ENCODE measurements around the gene ANO1. TPM values are rescaled to one million over a fixed set of nuclear protein-coding genes. Genes with fewer than 3 reads are reported as not detected.

The ANO1 gene
- total RNA-seq, 1 donor from 2014 or later: 0.14 TPM

DNA sequence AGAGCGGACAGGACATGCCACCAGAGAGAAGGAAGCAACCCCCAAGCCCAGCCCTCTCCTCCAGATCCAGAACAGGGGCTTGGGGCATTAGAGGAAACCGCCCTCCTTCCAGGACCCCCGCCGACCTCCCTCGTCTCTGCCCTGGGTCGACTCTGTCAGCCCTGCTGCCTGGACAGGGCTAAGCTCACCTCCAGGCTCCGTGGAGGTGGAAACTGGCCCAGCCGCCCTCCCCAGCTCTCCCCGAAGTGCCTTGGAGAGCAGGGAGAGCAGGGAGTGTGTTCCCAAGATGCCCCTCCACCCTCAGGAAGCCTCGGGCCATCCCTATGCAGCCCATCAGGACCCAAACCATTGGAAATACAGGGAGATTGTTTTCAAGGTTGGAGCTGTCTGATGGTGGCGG is 26.8 kb downstream of the ANO1 start:
- no peaks in the 10 kb centered on the region for H3K27me3 ChIP-seq (ENCODE audit: insufficient read depth, low read length)
- no peak overlapping the region for H3K4me3 ChIP-seq (ENCODE audit: insufficient read depth, low read depth, low read length)
- FAIRE-seq (no peak), DNase-seq (ENCODE audit: low read depth) (no peak)
- Mint-ChIP-seq H3K4me1 (ENCODE audit: low read depth, unreplicated experiment) (peaks cover 19% of the 10 kb centered on the region), H3K36me3 (ENCODE audit: low read depth, unreplicated experiment) (no peaks in the 10 kb centered on the region), H3K4me3 (ENCODE audit: unreplicated experiment) (no peak overlapping the region), H3K27me3 (ENCODE audit: low read depth, unreplicated experiment) (peaks cover 25% of the 10 kb centered on the region), H3K9me3 (ENCODE audit: unreplicated experiment) (no peaks in the 10 kb centered on the region), H3K27ac (ENCODE audit: unreplicated experiment) (no peak overlapping the region)
- no peak for TF ChIP-seq EZH2 (IDR thresholded peaks at IDR 0.05; ENCODE audit: insufficient read depth, low read length)
- TF ChIP-seq, protein P1, sequence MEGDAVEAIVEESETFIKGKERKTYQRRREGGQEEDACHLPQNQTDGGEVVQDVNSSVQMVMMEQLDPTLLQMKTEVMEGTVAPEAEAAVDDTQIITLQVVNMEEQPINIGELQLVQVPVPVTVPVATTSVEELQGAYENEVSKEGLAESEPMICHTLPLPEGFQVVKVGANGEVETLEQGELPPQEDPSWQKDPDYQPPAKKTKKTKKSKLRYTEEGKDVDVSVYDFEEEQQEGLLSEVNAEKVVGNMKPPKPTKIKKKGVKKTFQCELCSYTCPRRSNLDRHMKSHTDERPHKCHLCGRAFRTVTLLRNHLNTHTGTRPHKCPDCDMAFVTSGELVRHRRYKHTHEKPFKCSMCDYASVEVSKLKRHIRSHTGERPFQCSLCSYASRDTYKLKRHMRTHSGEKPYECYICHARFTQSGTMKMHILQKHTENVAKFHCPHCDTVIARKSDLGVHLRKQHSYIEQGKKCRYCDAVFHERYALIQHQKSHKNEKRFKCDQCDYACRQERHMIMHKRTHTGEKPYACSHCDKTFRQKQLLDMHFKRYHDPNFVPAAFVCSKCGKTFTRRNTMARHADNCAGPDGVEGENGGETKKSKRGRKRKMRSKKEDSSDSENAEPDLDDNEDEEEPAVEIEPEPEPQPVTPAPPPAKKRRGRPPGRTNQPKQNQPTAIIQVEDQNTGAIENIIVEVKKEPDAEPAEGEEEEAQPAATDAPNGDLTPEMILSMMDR (IDR thresholded peaks at IDR 0.05; ENCODE audit: insufficient read depth, low read depth, low read length): no peak
- no peaks in the 10 kb centered on the region for H3K79me2 ChIP-seq (ENCODE audit: insufficient read depth, low read length)
- no peak overlapping the region for H3K4me2 ChIP-seq (ENCODE audit: low read length)
- H3K36me3 ChIP-seq (ENCODE audit: insufficient read depth, low read length): no peaks in the 10 kb centered on the region
- H3K9ac ChIP-seq (ENCODE audit: low read length): no peak overlapping the region
- no peak overlapping the region for H2AFZ ChIP-seq (ENCODE audit: low read depth, low read length)
- H4K20me1 ChIP-seq (ENCODE audit: insufficient read depth, low read length): no peaks in the 10 kb centered on the region
- H3K4me1 ChIP-seq (ENCODE audit: insufficient read depth, low read length): peaks cover 19% of the 10 kb centered on the region
- H3K9me3 ChIP-seq (ENCODE audit: insufficient read depth, low read depth, low read length): no peaks in the 10 kb centered on the region
- no peak overlapping the region for H3K27ac ChIP-seq (ENCODE audit: low read depth, low read length)

DNA sequence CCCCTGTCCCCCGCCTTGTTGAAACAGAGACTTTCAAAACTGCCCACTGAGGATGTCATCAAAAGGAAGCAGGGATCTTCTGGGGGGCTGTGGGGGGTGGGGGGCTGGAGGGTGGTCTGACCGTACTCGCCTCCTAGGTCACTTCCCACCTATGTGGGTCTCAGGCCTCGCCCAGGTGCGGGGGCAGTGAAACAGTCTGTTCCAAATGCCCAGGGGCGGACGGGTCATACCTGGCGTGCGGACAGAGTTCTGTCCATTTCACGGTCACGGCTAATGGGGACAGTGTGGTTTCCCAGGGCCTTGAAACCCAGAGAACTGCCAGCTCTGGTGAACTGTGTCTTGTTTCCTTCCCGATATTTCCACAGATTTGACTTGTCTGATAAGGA is 27.2 kb downstream of the ANO1 start:
- Mint-ChIP-seq H3K27ac (ENCODE audit: unreplicated experiment) (no peak overlapping the region), H3K27me3 (ENCODE audit: low read depth, unreplicated experiment) (peaks cover 25% of the 10 kb centered on the region)
- no peak for DNase-seq (ENCODE audit: low read depth)

More for the DNA sequence above, 27.2 kb downstream of the ANO1 start:
- H3K4me1 Mint-ChIP-seq (ENCODE audit: low read depth, unreplicated experiment): peaks cover 19% of the 10 kb centered on the region
- Histone ChIP-seq H3K4me1 (ENCODE audit: insufficient read depth, low read length) (peaks cover 19% of the 10 kb centered on the region), H4K20me1 (ENCODE audit: insufficient read depth, low read length) (no peaks in the 10 kb centered on the region), H3K9ac (ENCODE audit: low read length) (no peak overlapping the region), H3K27me3 (ENCODE audit: insufficient read depth, low read length) (no peaks in the 10 kb centered on the region), H3K9me3 (ENCODE audit: insufficient read depth, low read depth, low read length) (no peaks in the 10 kb centered on the region), H3K27ac (ENCODE audit: low read depth, low read length) (no peak overlapping the region), H3K4me2 (ENCODE audit: low read length) (no peak overlapping the region), H3K4me3 (ENCODE audit: insufficient read depth, low read depth, low read length) (no peak overlapping the region), H3K36me3 (ENCODE audit: insufficient read depth, low read length) (no peaks in the 10 kb centered on the region), H2AFZ (ENCODE audit: low read depth, low read length) (no peak overlapping the region), H3K79me2 (ENCODE audit: insufficient read depth, low read length) (no peaks in the 10 kb centered on the region)
- no peak overlapping the region for H3K4me3 Mint-ChIP-seq (ENCODE audit: unreplicated experiment)
- TF ChIP-seq, protein P1 (IDR thresholded peaks at IDR 0.05; ENCODE audit: insufficient read depth, low read depth, low read length): no peak
- TF ChIP-seq EZH2 (IDR thresholded peaks at IDR 0.05; ENCODE audit: insufficient read depth, low read length): no peak
- no peaks in the 10 kb centered on the region for H3K9me3 Mint-ChIP-seq (ENCODE audit: unreplicated experiment)
- no peaks in the 10 kb centered on the region for H3K36me3 Mint-ChIP-seq (ENCODE audit: low read depth, unreplicated experiment)
- no peak for FAIRE-seq
